ENCODE measurements around the gene AHCYL1. TPM values are rescaled to one million over a fixed set of nuclear protein-coding genes. Genes with fewer than 3 reads are reported as not detected.
A peak's percentile ranks its signal among the peaks of the same experiment; 100 is the strongest.

The AHCYL1 gene
- total RNA-seq, 2 donors from 2014 or later = 78.9 to 96.0 TPM

DNA sequence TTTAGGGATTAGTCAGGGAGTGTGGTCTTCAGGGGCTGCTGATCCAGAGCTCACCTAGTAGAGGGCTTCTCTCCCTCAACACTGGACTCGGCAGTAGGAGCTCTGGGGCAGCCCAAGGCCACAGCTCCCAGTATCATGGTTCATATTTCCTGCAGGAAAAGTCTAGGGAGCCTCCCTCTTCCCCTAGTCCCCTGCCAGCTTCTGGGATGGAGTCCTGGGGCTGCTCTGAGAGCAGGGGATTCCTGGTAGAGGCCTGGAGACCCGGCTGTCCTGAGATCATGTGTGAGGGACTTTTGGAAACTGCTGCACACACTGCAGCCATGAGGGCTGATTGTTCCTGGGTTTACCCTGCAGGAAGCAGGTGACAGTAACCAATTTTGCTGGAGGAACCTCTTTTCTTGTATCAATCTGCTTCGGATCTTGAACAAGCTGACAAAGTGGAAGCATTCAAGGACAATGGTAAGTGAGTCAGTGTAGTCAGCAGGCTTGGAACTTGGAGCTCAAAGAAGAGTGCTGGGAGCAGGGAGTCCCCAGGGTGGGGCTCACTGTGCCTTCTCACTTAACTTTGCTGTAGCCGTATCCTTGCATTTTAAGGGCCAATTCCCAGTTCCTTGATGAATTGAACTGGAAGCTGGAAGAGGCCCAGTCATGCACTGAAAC is 66.2 kb downstream of the AHCYL1 start:
- Histone ChIP-seq H3K4me3 (ENCODE audit: low read length) (no peak overlapping the region), H3K27ac (ENCODE audit: low read depth, low read length) (no peak overlapping the region), H3K9ac (ENCODE audit: extremely low read depth, low read length, poor library complexity, severe bottlenecking) (no peak overlapping the region), H3K27me3 (ENCODE audit: control insufficient read depth, insufficient read depth, low read length, poor library complexity, severe bottlenecking) (no peaks in the 10 kb centered on the region), H3K36me3 (ENCODE audit: control insufficient read depth, insufficient read depth, low read length) (peaks cover 90% of the 10 kb centered on the region), H3K9me3 (ENCODE audit: control insufficient read depth, low read length) (no peaks in the 10 kb centered on the region), H3K4me1 (ENCODE audit: control insufficient read depth, insufficient read depth, low read length) (no peaks in the 10 kb centered on the region)
- DNase-seq = no peak
- 93 to 95% methylated on average over 2 to 4 of the region's 4 CpGs for WGBS, 2 experiments (ENCODE audit: insufficient coverage in 1 of 2, insufficient read length in 1 of 2)
- no peak overlapping the region for H3K4me3 Mint-ChIP-seq
- no peaks in the 10 kb centered on the region for H3K9me3 Mint-ChIP-seq
- H3K27ac Mint-ChIP-seq = no peak overlapping the region
- no peaks in the 10 kb centered on the region for H3K4me1 Mint-ChIP-seq
- no peaks in the 10 kb centered on the region for H3K27me3 Mint-ChIP-seq (ENCODE audit: insufficient read depth)
- no peak for TF ChIP-seq CTCF (conservative IDR thresholded peaks at IDR 0.05)
- peaks cover 78% of the 10 kb centered on the region for H3K36me3 Mint-ChIP-seq (ENCODE audit: low read depth)

DNA sequence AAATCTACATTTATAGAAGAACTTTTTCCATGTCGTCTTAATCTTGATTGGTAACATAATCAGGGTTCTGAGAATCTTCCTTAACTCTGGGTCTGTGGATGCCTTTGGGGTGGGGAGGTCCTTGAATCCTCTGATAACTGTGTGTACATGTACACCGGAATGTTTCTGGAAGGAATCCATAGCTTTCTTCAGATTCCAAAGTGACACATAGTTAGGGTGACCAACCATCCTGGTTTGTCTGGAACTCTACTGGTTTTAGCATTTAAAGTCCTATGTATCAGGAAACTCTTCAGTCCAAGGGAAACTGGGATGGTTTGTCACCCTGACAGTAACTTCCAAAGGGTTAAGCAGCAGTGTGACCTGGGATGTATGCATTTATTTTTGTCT is 66.7 kb downstream of the AHCYL1 start:
- DNase-seq = no peak
- H3K36me3 ChIP-seq (ENCODE audit: control insufficient read depth, insufficient read depth, low read length) = peaks cover 90% of the 10 kb centered on the region
- H3K9ac ChIP-seq (ENCODE audit: extremely low read depth, low read length, poor library complexity, severe bottlenecking) = no peak overlapping the region
- Mint-ChIP-seq H3K9me3 (no peaks in the 10 kb centered on the region), H3K27me3 (ENCODE audit: insufficient read depth) (no peaks in the 10 kb centered on the region), H3K27ac (no peak overlapping the region), H3K4me1 (no peaks in the 10 kb centered on the region), H3K36me3 (ENCODE audit: low read depth) (peaks cover 78% of the 10 kb centered on the region), H3K4me3 (no peak overlapping the region)
- H3K9me3 ChIP-seq (ENCODE audit: control insufficient read depth, low read length) = no peaks in the 10 kb centered on the region
- H3K27me3 ChIP-seq (ENCODE audit: control insufficient read depth, insufficient read depth, low read length, poor library complexity, severe bottlenecking) = no peaks in the 10 kb centered on the region
- TF ChIP-seq CTCF (conservative IDR thresholded peaks at IDR 0.05) = no peak
- H3K4me3 ChIP-seq (ENCODE audit: low read length) = no peak overlapping the region
- no peaks in the 10 kb centered on the region for H3K4me1 ChIP-seq (ENCODE audit: control insufficient read depth, insufficient read depth, low read length)
- H3K27ac ChIP-seq (ENCODE audit: low read depth, low read length) = no peak overlapping the region
- WGBS, 2 experiments (ENCODE audit: insufficient coverage in 1 of 2, insufficient read length in 1 of 2) = 90% methylated on average over 2 of the region's 2 CpGs; no CpG with 5 or more reads in 1 of the 2 experiments

GRCh38 chr1:110053552-110054428 is 69.2 kb downstream of the AHCYL1 start:
- H3K4me1 ChIP-seq (ENCODE audit: control insufficient read depth, insufficient read depth, low read length) = no peaks in the 10 kb centered on the region
- H3K4me3 Mint-ChIP-seq = no peak overlapping the region
- H3K4me1 Mint-ChIP-seq = no peaks in the 10 kb centered on the region
- peaks cover 85% of the 10 kb centered on the region for H3K36me3 ChIP-seq (ENCODE audit: control insufficient read depth, insufficient read depth, low read length)
- peak overlapping the region; percentile 72 for H3K27ac Mint-ChIP-seq
- H3K27me3 ChIP-seq (ENCODE audit: control insufficient read depth, insufficient read depth, low read length, poor library complexity, severe bottlenecking) = no peaks in the 10 kb centered on the region
- DNase-seq = peak; percentile 95
- H3K9me3 ChIP-seq (ENCODE audit: control insufficient read depth, low read length) = no peaks in the 10 kb centered on the region
- no peak overlapping the region for H3K4me3 ChIP-seq (ENCODE audit: low read length)
- H3K27ac ChIP-seq (ENCODE audit: low read depth, low read length) = no peak overlapping the region
- no peaks in the 10 kb centered on the region for H3K27me3 Mint-ChIP-seq (ENCODE audit: insufficient read depth)
- H3K9me3 Mint-ChIP-seq = no peaks in the 10 kb centered on the region
- no peak overlapping the region for H3K9ac ChIP-seq (ENCODE audit: extremely low read depth, low read length, poor library complexity, severe bottlenecking)
- 78 to 88% methylated on average over 15 to 16 of the region's 16 CpGs for WGBS, 2 experiments (ENCODE audit: insufficient coverage in 1 of 2, insufficient read length in 1 of 2)
- peaks cover 76% of the 10 kb centered on the region for H3K36me3 Mint-ChIP-seq (ENCODE audit: low read depth)
- peak; percentile 97 for TF ChIP-seq CTCF (conservative IDR thresholded peaks at IDR 0.05)

All from endodermal cell (in vitro differentiated cells).